H1 (cell line): ENCODE results near the gene NRAS. TPM values are rescaled to one million over a fixed set of nuclear protein-coding genes. Genes with fewer than 3 reads are reported as not detected.

Source experiments
- ATF2 ChIP-seq: IDR thresholded peaks from 2 replicates; pipeline ENCODE4 v1.6.1; 2012; ENCODE audit warnings: low read length, inconsistent platforms
- BRCA1 ChIP-seq: IDR thresholded peaks from 2 replicates; pipeline ENCODE4 v1.6.1; 2012; ENCODE audit warnings: low read depth, low read length, improper control_type of control experiment
- CHD7 ChIP-seq: fragments of 300-600 bp; sonication (generic); IDR thresholded peaks from 2 replicates; pipeline ENCODE4 v1.7.1; 2012; ENCODE audit warnings: low read length, moderate library complexity, mild to moderate bottlenecking, inconsistent platforms; ENCODE audit not compliant: insufficient replicate concordance
- E2F6 ChIP-seq: IDR thresholded peaks from 2 replicates; pipeline ENCODE4 v1.6.1; 2012; ENCODE audit warnings: inconsistent platforms
- JUND ChIP-seq: IDR thresholded peaks from 2 replicates; pipeline ENCODE4 v1.6.1; 2011; ENCODE audit warnings: mild to moderate bottlenecking, improper control_type of control experiment, low read length
- KDM5A ChIP-seq: fragments of 200-600 bp; IDR thresholded peaks from 2 replicates; pipeline ENCODE4 v1.7.1; 2012; ENCODE audit warnings: mild to moderate bottlenecking, low read length, inconsistent platforms, mixed read lengths
- MAX ChIP-seq: IDR thresholded peaks from 2 replicates; pipeline ENCODE4 v1.6.1; 2012; ENCODE audit warnings: inconsistent platforms
- polyA plus RNA-seq, 7 experiments: library from polyadenylated mRNA; depleted of rRNA in 3 of 7; stranded (reverse) in 5 of 7; unstranded in 2 of 7; fragments of >200 nt in 5 of 7; fragments of 200-250 nt in 2 of 7; gene quantifications; 1 replicate in 5 of 7; 2 replicates in 1 of 7; 4 replicates in 1 of 7; pipeline versions ENCODE4 v1.2.1 to v1.2.3, GENCODE V29; 2011 to 2013; ENCODE audit warnings: missing spikeins in 2 of 7, mixed read lengths in 2 of 7
- total RNA-seq: library from RNA; stranded (reverse); fragmentation: NEBNext Ultra II Directional; extraction: Animal tissue kit (Norgen Biotek cat#: 25700); gene quantifications from 2 replicates; pipeline ENCODE4 v1.2.1, GENCODE V29; 2021

Gene NRAS
- total and polyA plus RNA-seq, 2 of the 8 experiments (the other 6 are each of a cell fraction or from before 2014, with no cell fraction given): 24.5 to 65.1 TPM

GRCh38 chr1:114756009-114756892 is 39.7 kb upstream of the NRAS start (continued):
- no peak for TF ChIP-seq CHD7
- no peak for TF ChIP-seq MAX
- no peak for TF ChIP-seq ATF2
- no peak for TF ChIP-seq E2F6
- no peak for TF ChIP-seq BRCA1
- TF ChIP-seq JUND: no peak
- no peak for TF ChIP-seq KDM5A
- TF ChIP-seq, all 59 proteins: peak for 0
